HAP-1 (cell line): ENCODE data around the gene C16orf74.

Source experiments
- DNase-seq, 2 experiments: peaks; one replicate each; pipeline ENCODE4 v3.0.0-alpha.2; 2016 to 2020; ENCODE audit warnings: low spot score in 2 of 2
- H3K27me3 ChIP-seq: fragments of 250-450 bp; sonication (Bioruptor Pico); 2 replicates; pipeline ENCODE4 v1.5.1; 2020; ENCODE audit warnings: low read depth, mild to moderate bottlenecking, moderate library complexity
- H3K36me3 ChIP-seq: fragments of 250-450 bp; sonication (Bioruptor Pico); replicated peaks from 2 replicates; pipeline ENCODE4 v1.5.1; 2020; ENCODE audit warnings: mild to moderate bottlenecking
- H3K4me1 ChIP-seq: fragments of 250-450 bp; sonication (Bioruptor Pico); 2 replicates; pipeline ENCODE4 v1.5.1; 2020; ENCODE audit warnings: mild to moderate bottlenecking
- H3K4me3 ChIP-seq: fragments of 250-450 bp; sonication (Bioruptor Pico); 2 replicates; pipeline ENCODE4 v1.5.1; 2020; ENCODE audit warnings: mild to moderate bottlenecking, moderate library complexity
- H3K9me3 ChIP-seq: fragments of 250-450 bp; sonication (Bioruptor Pico); 2 replicates; pipeline ENCODE4 v1.5.1; 2020; ENCODE audit warnings: mild to moderate bottlenecking, moderate library complexity
- in situ Hi-C: fragments of 300-500 bp; cut with MboI; formaldehyde crosslinking; loops from 3 replicates; pipeline ENCODE4 v1.14.3; 2020; ENCODE audit warnings: low sequenced_read_pairs, inconsistent platforms, mixed read lengths

C16orf74 gene

DNA sequence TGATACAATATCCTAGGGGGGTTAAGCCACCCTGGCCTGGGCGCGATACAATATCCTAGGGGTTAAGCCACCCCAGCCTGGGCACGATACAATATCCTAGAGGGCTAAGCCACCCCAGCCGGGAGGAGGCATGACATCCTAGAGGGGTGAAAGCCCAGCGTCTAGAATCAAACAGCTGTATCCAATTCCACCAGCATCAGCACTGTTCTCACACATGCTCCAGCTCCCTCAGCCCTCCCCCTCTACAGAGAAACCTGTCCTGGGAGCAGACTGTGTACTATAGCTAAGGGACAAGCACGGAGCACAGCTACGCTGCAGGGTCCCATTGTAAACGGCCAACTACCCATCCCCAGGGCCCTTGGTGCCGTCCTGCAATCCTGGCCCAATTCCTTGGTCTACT lies 68.4 kb downstream of the C16orf74 start:
- in situ Hi-C loops, result no loop called here
- Histone ChIP-seq H3K27me3 (no peaks in the 10 kb centered on the region), H3K4me1 (peaks cover 14% of the 10 kb centered on the region), H3K36me3 (peaks cover 87% of the 10 kb centered on the region), H3K9me3 (no peaks in the 10 kb centered on the region), H3K4me3 (no peak overlapping the region)
- no peak for DNase-seq

DNA sequence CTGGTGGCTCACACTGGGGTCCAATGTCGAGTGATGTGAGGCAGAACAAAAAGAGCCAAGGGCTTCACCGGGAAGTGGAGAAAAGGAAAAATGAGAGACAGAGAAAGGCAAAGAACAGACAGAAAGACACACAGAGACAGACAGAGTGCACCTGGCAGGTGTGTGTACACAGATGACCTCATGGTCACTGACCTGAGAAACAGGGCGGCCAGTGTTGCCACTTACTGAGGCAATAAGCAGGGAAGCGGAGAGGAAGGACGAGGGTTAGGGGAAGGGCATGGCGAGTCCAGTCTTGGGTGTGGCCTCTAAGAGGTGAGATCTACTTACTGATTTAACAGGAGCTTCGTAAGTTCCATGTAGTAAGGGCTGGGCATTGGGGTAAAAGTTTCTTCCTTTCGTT lies 69.6 kb downstream of the C16orf74 start:
- Histone ChIP-seq H3K27me3 (no peaks in the 10 kb centered on the region), H3K36me3 (peaks cover 88% of the 10 kb centered on the region), H3K4me1 (peaks cover 6% of the 10 kb centered on the region), H3K4me3 (no peak overlapping the region), H3K9me3 (no peaks in the 10 kb centered on the region)
- no peak for DNase-seq
- in situ Hi-C loops, result no loop called here

DNA sequence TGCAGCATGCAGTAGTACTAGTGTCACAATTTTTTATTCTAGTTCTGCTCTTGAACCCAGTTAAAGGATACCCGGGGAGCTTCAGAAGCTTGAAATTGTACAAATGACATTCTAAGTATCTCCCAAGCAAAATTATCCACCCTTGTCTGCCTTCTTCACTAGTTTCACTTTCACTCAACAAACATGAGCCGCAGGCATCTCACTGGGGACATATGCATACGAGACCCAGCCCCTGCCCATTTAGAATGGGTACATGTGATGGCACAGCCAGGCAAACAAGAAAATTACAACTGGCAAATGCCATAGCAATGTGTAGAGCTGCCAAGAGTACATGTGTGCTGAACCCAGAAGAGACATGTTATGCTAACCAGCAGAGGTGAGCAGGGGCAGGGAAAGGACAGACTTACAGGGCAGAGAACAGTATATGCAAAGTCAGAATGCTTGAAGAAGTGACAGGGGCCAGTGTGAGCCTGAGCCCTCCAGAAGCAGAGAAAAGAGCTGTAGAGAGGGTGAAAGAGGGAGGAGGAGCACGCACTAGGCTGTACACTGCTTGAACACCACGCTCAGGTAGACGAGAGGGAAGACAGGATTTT lies 70.4 kb downstream of the C16orf74 start:
- in situ Hi-C loops, result no loop called here
- peaks cover 90% of the 10 kb centered on the region for H3K36me3 ChIP-seq

DNA sequence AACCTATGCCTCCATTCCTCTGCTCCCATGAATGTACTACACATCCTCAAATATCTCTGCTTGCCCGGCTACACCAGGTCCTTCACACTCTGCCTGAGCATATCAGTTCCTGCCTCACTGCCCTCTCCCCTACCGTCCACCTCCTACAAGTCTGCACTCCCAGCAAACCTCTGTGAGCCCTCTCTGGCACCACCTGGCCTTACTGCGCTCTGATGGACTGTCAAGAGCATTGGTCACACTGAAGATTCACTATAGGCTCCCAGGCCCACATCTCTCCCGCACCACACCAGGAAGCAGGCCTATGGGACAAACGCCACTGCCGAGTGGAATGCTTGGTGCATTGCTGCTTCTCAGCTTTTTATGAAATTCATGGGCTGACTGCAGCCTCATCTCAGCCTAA lies 71.0 kb downstream of the C16orf74 start:
- in situ Hi-C loops, result no loop called here
- Histone ChIP-seq H3K4me1 (peaks cover 6% of the 10 kb centered on the region; the same call in 1 of the 2 replicates), H3K27me3 (no peaks in the 10 kb centered on the region), H3K4me3 (no peak overlapping the region), H3K9me3 (no peaks in the 10 kb centered on the region), H3K36me3 (peaks cover 91% of the 10 kb centered on the region)
- no peak for DNase-seq

More for the DNA sequence above, 70.4 kb downstream of the C16orf74 start:
- Histone ChIP-seq H3K4me1 (peaks cover 6% of the 10 kb centered on the region; the same call in 1 of the 2 replicates), H3K4me3 (no peak overlapping the region), H3K9me3 (no peaks in the 10 kb centered on the region), H3K27me3 (no peaks in the 10 kb centered on the region)
- no peak for DNase-seq

DNA sequence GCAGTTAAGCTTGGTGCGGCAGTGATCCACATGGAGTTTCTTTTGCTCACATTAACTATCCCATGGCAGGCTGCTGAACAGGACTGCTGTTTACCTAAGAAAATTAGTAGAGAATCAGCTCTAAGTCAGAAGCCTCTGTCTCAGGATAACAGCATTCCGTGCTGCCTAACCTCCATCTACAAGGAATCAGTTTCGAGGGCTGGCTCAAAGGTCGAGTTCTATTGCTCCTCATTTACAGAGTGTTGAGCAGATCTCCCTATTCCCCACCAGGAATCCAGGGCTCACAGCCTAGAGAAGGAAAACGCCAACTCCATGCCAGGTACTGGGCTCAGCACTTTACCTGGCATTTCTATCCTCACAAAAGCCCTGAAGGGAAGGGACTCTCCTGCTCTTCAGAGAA lies 72.1 kb downstream of the C16orf74 start:
- Histone ChIP-seq H3K4me1 (peaks cover 1% of the 10 kb centered on the region; the same call in 1 of the 2 replicates), H3K36me3 (peaks cover 96% of the 10 kb centered on the region), H3K4me3 (no peak overlapping the region), H3K9me3 (no peaks in the 10 kb centered on the region), H3K27me3 (no peaks in the 10 kb centered on the region)
- in situ Hi-C loops, result no loop called here
- DNase-seq, result no peak

DNA sequence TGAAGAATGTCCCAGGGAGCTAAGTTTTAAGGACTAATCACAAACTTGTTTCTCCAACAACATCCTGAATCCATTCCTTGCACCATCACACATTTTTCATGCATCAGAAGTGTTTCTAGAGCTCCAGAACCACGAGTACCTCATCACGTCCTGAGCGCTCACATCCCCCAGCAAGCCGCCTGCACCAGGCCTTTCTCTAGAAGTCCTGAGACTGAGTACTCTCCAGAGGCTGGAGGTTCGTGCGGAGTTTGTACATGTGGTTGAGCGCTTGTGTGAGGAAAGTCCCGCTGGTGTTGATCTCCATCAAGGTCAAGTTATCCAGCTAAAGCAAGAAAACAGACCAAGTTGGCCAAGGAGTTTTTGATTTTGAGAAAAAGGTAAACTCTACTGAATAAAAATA lies 72.9 kb downstream of the C16orf74 start:
- no peak overlapping the region for H3K4me3 ChIP-seq
- in situ Hi-C loops, result no loop called here
- H3K4me1 ChIP-seq, result no peaks in the 10 kb centered on the region
- H3K27me3 ChIP-seq, result no peaks in the 10 kb centered on the region
- H3K9me3 ChIP-seq, result no peaks in the 10 kb centered on the region
- DNase-seq, result no peak
- peaks cover 96% of the 10 kb centered on the region for H3K36me3 ChIP-seq

DNA sequence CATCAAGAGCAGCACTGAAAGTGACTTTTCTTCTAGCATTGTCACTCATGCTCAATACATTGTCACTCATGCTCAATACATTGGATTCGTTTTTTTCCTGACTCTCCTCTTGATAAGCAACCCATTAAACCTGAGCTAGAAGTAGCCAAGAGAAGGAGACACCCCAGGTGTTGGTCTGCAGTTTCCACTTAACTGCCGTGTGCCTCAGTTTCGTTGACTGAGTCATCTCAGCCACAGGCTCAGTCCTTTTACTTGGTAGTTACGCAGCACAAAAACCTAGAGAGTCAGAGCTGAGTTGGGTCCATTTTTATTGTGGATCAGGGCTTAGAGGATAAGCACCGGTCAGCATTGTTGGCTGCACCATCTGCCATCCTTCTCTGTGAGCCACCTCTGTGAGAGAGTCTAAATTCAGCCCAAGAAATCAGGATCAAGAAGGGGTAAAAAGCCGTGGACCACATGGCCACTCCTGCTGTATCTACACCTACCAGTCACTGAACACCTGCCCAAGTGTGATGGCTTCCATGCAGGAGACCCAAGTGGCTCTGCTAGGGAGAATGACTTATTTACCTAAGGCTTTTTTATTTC lies 73.4 kb downstream of the C16orf74 start:
- Histone ChIP-seq H3K36me3 (peaks cover 96% of the 10 kb centered on the region), H3K4me1 (no peaks in the 10 kb centered on the region), H3K27me3 (no peaks in the 10 kb centered on the region), H3K4me3 (no peak overlapping the region), H3K9me3 (no peaks in the 10 kb centered on the region)
- DNase-seq, result no peak
- in situ Hi-C loops, result no loop called here

DNA sequence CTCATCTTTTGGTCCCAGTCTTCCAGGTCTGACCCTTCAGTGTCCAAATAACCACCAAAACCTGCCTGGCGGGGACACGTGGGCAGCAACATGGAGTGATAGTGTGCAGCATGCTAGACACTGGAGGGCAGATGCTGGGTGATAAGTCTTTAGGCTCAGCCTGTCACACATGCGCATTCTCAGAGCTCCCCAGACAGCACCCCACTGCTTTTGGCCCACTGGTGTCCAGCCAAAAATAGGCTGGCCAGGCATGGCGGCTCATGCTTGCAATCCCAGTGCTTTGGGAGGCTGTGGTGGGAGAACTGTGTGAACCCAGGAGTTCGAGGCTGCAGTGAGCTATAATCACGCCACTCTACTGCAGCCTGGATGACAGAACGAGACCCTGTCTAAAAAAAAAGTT lies 74.4 kb downstream of the C16orf74 start:
- H3K9me3 ChIP-seq, result no peaks in the 10 kb centered on the region
- H3K27me3 ChIP-seq, result no peaks in the 10 kb centered on the region
- no peak overlapping the region for H3K4me3 ChIP-seq
- DNase-seq, result no peak
- in situ Hi-C loops, result no loop called here
- peaks cover 100% of the 10 kb centered on the region for H3K36me3 ChIP-seq
- H3K4me1 ChIP-seq, result no peaks in the 10 kb centered on the region

DNA sequence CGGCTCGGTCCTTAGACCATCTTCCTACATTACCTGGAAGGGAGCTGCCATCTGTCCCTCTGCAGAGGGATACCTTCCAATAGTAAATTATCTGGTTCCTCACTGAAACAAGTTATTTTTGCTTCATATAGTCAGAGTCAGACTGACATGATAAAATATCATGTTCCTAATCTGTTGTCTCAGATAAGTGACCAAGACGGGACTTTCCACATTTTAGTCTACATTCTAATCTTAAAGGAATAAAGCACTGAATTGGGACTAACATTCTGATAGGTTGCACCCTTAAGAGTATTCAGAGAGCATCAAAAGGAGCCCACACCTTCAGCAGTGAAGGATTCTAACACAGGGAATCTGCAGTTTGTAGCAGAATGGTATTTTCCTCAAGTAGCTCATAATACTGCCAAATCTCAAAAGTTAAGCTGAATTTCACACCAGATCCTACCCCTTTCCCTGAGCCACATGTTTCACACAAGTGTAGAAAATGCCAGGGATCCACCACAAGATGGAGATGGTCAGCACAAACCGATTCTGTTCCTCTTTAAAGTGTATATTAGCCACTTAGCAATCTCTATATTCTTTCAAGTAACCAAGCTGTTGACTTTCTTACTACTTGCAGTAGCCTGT lies 75.5 kb downstream of the C16orf74 start:
- DNase-seq, result peak in 1 of 2 experiments; percentile 10
- no peak overlapping the region for H3K4me3 ChIP-seq
- in situ Hi-C loops, result no loop called here
- H3K4me1 ChIP-seq, result no peaks in the 10 kb centered on the region
- no peaks in the 10 kb centered on the region for H3K27me3 ChIP-seq
- H3K9me3 ChIP-seq, result no peaks in the 10 kb centered on the region
- H3K36me3 ChIP-seq, result peaks cover 100% of the 10 kb centered on the region

DNA sequence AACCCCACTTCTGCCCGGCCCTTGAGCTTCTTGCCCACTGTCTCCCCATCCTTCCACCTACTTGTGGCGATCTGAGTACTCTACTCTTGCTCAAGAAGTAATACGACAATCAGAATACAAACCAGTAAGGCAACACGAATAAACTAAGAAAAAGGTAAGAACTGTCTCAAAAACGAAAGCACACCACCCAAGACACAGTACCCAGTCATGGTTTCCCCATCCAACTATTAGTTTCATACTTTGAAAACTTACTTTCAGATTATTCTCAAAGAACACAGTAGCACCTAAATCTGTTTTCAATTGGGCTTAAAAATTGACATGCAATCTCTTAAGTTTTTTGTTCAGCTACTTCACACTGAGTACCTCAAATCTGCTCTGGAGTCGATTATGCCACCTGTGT lies 76.1 kb downstream of the C16orf74 start:
- Histone ChIP-seq H3K36me3 (peaks cover 98% of the 10 kb centered on the region), H3K4me3 (no peak overlapping the region), H3K9me3 (no peaks in the 10 kb centered on the region), H3K27me3 (no peaks in the 10 kb centered on the region), H3K4me1 (no peaks in the 10 kb centered on the region)
- no peak for DNase-seq
- in situ Hi-C loops, result no loop called here

DNA sequence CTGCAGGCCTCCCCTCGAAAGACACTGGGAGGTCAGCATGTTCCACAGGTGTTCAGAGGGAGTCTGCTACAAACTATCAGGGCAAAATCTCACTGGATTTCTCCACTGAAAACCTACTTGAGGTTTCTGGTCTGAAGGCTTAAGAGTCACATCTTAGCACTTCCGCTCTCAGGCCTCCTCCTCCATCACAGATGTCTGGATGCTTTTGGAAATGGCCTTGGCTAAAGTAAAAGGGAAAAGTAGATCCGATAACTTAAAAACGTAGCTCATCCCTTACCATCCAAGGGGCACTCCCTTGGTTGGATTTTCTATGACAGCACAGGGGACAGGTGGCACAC lies 76.5 kb downstream of the C16orf74 start:
- in situ Hi-C loops, result no loop called here
- peaks cover 98% of the 10 kb centered on the region for H3K36me3 ChIP-seq

DNA sequence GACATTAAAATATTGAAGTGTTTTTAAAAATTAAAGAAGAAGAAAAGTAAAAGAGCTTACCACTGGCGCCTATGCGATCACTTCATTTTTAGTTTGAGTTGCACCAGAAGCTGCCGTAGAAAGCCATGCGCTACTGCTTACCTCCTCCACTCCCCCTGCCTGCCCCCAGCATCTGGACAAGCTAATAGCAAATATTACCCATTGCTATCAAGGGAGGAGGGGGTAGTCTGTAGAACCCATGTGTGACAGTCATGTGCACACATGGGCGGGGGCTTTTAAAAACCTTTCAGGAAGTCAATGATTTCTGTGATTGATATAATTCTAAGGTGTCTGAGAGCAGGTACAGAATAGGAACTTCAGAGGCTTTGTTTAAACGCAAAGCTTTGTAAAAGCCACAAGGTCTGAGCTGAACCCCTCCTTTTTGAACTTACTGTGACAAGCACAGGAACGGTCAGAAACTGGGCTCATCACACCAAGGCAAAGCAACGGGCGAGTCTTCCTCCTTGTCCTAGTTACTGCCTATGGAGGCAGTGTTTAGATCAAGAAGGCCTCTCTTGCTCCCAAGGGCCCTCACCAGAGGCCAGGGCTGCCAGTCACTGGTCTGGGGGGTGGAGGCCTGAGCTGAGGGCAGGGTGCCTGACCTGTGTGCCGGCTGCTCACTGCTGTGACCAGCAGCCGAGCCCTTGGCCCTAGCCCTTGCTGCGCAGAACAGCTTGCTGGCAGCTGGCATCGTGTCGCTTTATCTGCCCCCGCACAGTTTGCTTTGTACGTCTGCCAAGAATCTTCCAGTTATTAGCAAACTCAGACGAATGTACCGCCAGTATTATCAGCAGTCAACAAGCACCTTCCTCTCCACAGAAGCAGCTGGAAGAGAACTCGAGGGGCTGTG lies 77.1 kb downstream of the C16orf74 start:
- no peak for DNase-seq
- no peaks in the 10 kb centered on the region for H3K27me3 ChIP-seq
- H3K4me3 ChIP-seq, result no peak overlapping the region
- in situ Hi-C loops, result no loop called here
- no peaks in the 10 kb centered on the region for H3K9me3 ChIP-seq
- H3K4me1 ChIP-seq, result no peaks in the 10 kb centered on the region
- peaks cover 98% of the 10 kb centered on the region for H3K36me3 ChIP-seq

More for the DNA sequence above, 76.5 kb downstream of the C16orf74 start:
- Histone ChIP-seq H3K4me1 (no peaks in the 10 kb centered on the region), H3K27me3 (no peaks in the 10 kb centered on the region), H3K9me3 (no peaks in the 10 kb centered on the region), H3K4me3 (no peak overlapping the region)
- DNase-seq, result no peak

DNA sequence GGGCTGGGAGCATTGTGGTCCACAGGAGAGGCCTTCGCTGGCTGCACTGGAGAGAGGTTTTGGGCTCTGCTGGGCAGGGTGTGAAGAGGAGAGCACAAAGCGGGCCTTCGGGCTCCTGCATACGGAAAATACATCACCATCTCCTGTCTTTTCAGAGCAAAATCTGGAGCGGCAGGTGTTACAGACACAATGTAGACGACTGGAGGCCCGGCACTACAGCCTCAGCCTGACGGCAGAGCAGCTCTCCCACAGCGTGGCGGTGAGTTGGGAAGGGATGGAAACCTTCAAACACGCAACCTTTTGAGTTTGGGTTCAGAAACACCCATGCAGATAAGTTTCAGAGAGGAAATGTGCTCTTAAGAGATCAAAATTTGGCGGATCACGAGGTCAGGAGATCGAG lies 80.1 kb downstream of the C16orf74 start:
- H3K9me3 ChIP-seq, result no peaks in the 10 kb centered on the region
- no peak overlapping the region for H3K4me3 ChIP-seq
- H3K4me1 ChIP-seq, result no peaks in the 10 kb centered on the region
- no peaks in the 10 kb centered on the region for H3K27me3 ChIP-seq
- no peak for DNase-seq
- in situ Hi-C loops, result no loop called here
- H3K36me3 ChIP-seq, result peaks cover 97% of the 10 kb centered on the region
